Lower leg skin (tissue), 3 donors: Measurements from ENCODE around the gene ZNF492.

Source experiments
- POLR2A ChIP-seq, 2 donors: fragments of 450-650 bp; IDR thresholded peaks; one replicate each; pipeline ENCODE4 v1.6.1; 2016 to 2017; ENCODE audit warnings: antibody characterized with exemption in 2 of 2, mild to moderate bottlenecking in 1 of 2, moderate library complexity in 1 of 2
- TF ChIP-seq, protein P1 (sequence below), 3 donors: fragments of 450-650 bp; IDR thresholded peaks; one replicate each; pipeline ENCODE4 v1.5.1; 2016; ENCODE audit warnings: antibody characterized with exemption in 3 of 3, mild to moderate bottlenecking in 3 of 3, moderate library complexity in 2 of 3

DNA sequence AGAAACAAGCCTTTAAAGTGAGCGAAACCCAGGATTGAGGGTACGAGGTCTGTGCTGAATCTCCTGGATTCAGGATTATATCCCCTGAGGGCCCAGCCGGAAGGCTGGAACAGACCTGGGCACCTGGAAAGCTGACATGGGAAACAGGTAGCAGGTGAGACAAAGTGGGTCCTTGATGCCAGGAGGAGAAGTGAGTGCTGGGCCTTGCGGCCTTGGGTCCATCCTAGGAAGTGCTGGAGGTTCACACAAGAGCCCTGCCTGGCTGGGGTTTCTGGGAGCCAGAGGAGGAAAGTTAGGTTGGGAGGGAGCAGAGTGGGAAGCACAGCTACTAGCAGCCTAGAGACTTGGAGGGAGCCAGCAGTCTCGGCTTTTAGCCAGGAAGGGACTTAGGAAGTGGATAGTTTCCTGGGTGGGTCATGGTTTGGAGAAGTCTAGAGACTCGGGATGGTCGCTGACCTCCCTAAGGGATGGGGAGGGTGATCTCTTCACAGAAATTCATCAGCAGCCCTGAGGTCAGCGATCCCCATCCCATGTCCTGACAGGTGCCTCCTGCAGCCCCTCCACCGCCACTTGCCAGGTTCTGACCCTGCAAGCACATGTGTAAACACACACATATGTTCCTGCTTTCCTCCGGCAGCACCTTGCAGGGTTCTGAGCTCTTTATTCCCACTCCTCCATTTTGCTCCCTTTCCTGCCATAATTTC lies 29.4 kb upstream of the ZNF492 start:
- TF ChIP-seq, protein P1, sequence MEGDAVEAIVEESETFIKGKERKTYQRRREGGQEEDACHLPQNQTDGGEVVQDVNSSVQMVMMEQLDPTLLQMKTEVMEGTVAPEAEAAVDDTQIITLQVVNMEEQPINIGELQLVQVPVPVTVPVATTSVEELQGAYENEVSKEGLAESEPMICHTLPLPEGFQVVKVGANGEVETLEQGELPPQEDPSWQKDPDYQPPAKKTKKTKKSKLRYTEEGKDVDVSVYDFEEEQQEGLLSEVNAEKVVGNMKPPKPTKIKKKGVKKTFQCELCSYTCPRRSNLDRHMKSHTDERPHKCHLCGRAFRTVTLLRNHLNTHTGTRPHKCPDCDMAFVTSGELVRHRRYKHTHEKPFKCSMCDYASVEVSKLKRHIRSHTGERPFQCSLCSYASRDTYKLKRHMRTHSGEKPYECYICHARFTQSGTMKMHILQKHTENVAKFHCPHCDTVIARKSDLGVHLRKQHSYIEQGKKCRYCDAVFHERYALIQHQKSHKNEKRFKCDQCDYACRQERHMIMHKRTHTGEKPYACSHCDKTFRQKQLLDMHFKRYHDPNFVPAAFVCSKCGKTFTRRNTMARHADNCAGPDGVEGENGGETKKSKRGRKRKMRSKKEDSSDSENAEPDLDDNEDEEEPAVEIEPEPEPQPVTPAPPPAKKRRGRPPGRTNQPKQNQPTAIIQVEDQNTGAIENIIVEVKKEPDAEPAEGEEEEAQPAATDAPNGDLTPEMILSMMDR (IDR thresholded peaks at IDR 0.05) = no peak
- TF ChIP-seq POLR2A (IDR thresholded peaks at IDR 0.05) = no peak
